ENCODE measurements around the gene S100A14. TPM values are rescaled to one million over a fixed set of nuclear protein-coding genes. Genes with fewer than 3 reads are reported as not detected.

The S100A14 gene
- total and polyA plus RNA-seq, 2 of the 13 experiments (the other 11 are each of a cell fraction or from before 2014, with no cell fraction given), result 1.4 to 7.7 TPM

DNA sequence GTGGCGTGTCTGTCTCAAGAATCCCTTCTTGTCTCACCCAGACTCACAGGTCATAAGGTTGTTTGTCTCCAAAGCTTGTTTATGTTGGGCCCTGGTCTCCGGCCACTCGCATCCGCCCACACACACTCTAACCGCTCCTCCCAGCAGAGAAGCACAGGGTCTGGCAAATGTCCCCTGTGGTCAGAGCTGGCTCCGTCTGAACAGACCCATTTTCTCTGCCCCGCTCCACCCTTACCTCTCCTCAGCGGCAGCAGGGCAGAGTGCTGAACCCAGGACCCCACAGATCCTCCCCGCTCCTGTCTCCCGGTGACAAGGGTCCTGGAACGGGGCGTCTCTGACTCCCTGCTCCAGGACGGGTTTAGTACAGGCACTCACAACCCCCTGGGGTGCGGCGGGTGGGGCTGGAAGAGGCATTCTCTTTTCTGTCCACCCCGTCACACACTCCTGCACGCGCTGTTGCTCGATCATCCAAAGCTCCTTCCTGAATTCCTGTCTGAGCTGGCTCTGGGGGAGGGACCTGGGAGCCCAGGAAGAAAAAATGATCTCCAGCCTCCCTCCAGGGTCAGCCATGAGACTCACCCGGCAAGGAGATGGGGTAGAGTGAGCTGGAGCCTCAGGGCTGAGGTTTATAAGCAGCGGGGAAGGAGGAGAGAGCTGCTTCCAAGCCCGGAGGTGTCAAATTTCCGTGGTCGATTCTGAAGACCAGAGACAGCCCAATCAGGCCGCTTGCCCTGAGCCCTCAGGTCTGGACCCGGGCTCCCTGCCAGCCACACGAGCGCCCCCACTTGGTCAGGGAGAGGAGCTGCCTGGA lies 11.0 kb upstream of the S100A14 start, which contains the start of gene S100A13 (continued):
- TF ChIP-seq ZNF18 (CRISPR knock-in tag; IDR thresholded peaks at IDR 0.05; ENCODE audit: insufficient replicate concordance) (no peak), SSRP1 (CRISPR knock-in tag; IDR thresholded peaks at IDR 0.05) (no peak), HOXA9 (CRISPR knock-in tag; IDR thresholded peaks at IDR 0.05; ENCODE audit: borderline replicate concordance) (no peak), ZNF20 (CRISPR knock-in tag; IDR thresholded peaks at IDR 0.05) (no peak), AGO2 (optimal IDR thresholded peaks at IDR 0.05; ENCODE audit: low read depth, low read length) (peak; percentile 43), NFE2L2 (IDR thresholded peaks at IDR 0.05; ENCODE audit: low read length) (no peak), ARID5B (CRISPR knock-in tag; IDR thresholded peaks at IDR 0.05) (no peak), RXRB (CRISPR knock-in tag; IDR thresholded peaks at IDR 0.05; ENCODE audit: borderline replicate concordance) (peak; percentile 9; the same call in 1 of the 2 replicates), EED (CRISPR knock-in tag; IDR thresholded peaks at IDR 0.05) (no peak), ZBTB44 (CRISPR knock-in tag; IDR thresholded peaks at IDR 0.05) (no peak), ONECUT2 (CRISPR knock-in tag; IDR thresholded peaks at IDR 0.05) (no peak; the same call in none of the 2 replicates), ZNF3 (CRISPR knock-in tag; IDR thresholded peaks at IDR 0.05) (no peak), RAD51 (IDR thresholded peaks at IDR 0.05; ENCODE audit: borderline replicate concordance) (no peak), HNF4A (CRISPR knock-in tag; IDR thresholded peaks at IDR 0.05) (0 out of 2 replicates have a peak, but pooled peaks have one; percentile 19), MED1 (CRISPR knock-in tag; IDR thresholded peaks at IDR 0.05) (peak; percentile 36; the same call in 1 of the 2 replicates), ZNF841 (CRISPR knock-in tag; IDR thresholded peaks at IDR 0.05; ENCODE audit: borderline replicate concordance) (no peak), SIX4 (CRISPR knock-in tag; IDR thresholded peaks at IDR 0.05) (peak; percentile 96), IKZF1 (IDR thresholded peaks at IDR 0.05) (no peak), ZNF296 (CRISPR knock-in tag; conservative IDR thresholded peaks at IDR 0.05) (no peak), ZKSCAN8 (CRISPR knock-in tag; IDR thresholded peaks at IDR 0.05; ENCODE audit: borderline replicate concordance) (0 out of 2 replicates have a peak, but pooled peaks have one; percentile 7)
- TF ChIP-seq, protein P1, sequence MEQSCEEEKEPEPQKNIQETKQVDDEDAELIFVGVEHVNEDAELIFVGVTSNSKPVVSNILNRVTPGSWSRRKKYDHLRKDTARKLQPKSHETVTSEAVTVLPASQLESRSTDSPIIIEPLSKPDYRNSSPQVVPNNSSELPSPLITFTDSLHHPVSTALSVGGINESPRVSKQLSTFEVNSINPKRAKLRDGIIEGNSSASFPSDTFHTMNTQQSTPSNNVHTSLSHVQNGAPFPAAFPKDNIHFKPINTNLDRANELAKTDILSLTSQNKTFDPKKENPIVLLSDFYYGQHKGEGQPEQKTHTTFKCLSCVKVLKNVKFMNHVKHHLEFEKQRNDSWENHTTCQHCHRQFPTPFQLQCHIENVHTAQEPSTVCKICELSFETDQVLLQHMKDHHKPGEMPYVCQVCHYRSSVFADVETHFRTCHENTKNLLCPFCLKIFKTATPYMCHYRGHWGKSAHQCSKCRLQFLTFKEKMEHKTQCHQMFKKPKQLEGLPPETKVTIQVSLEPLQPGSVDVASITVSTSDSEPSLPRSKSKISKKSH (CRISPR knock-in tag; IDR thresholded peaks at IDR 0.05; ENCODE audit: borderline replicate concordance), result 0 out of 2 replicates have a peak, but pooled peaks have one; percentile 18

Measured in HepG2 (cell line).